HG02938 (cell line): ENCODE results near the gene SPDYC.
"Not testable (repeated sequence)": the region's sequence is repeated elsewhere in the genome, so short reads cannot be mapped to it uniquely, and the experiment has no call there.

Experiments used
- ATAC-seq: cut with Tn5 transposase; IDR thresholded peaks from one replicate; pipeline ENCODE4 v1.9.1; 2021; ENCODE audit warnings: mild to moderate bottlenecking, moderate library complexity; ENCODE audit not compliant: unreplicated experiment

SPDYC gene

GRCh38 chr11:65134240-65134951 lies 35.6 kb upstream of the SPDYC start, which contains the start of gene SYVN1:
Gene SYVN1, minus strand, starts transcription at chr11:65134519. Its CDS starts 918 bp downstream, at chr11:65133601.
- ATAC-seq, result peak; percentile 54

- ATAC-seq, result peak; percentile 73
Measured at GRCh38 chr11:65134952-65135632, 34.9 kb upstream of the SPDYC start.

GRCh38 chr11:65135633-65136145 lies 34.3 kb upstream of the SPDYC start:
- ATAC-seq, result no peak

- no peak for ATAC-seq
Measured at GRCh38 chr11:65136515-65137096, 33.4 kb upstream of the SPDYC start.

GRCh38 chr11:65141896-65142494 lies 28.0 kb upstream of the SPDYC start:
- ATAC-seq, result no peak

- no peak for ATAC-seq
Measured at GRCh38 chr11:65147352-65148075, 22.5 kb upstream of the SPDYC start.

GRCh38 chr11:65148657-65149056 lies 21.4 kb upstream of the SPDYC start:
- ATAC-seq, result no peak

- not testable (repeated sequence) for ATAC-seq
Measured at GRCh38 chr11:65150131-65150508, 19.9 kb upstream of the SPDYC start.

GRCh38 chr11:65150509-65151299 lies 19.3 kb upstream of the SPDYC start:
- ATAC-seq, result no peak

GRCh38 chr11:65151331-65151899 lies 18.6 kb upstream of the SPDYC start:
- no peak for ATAC-seq

- no peak for ATAC-seq
Measured at GRCh38 chr11:65152122-65152521, 17.9 kb upstream of the SPDYC start.

GRCh38 chr11:65156256-65156655 lies 13.8 kb upstream of the SPDYC start:
- no peak for ATAC-seq

- no peak for ATAC-seq
Measured at GRCh38 chr11:65156926-65157325, 13.1 kb upstream of the SPDYC start.

- no peak for ATAC-seq
Measured at GRCh38 chr11:65157336-65157735, 12.7 kb upstream of the SPDYC start.

- ATAC-seq, result no peak
Measured at GRCh38 chr11:65159012-65159411, 11.0 kb upstream of the SPDYC start.

GRCh38 chr11:65160643-65161042 lies 9.4 kb upstream of the SPDYC start:
- ATAC-seq, result no peak

- ATAC-seq, result no peak
Measured at GRCh38 chr11:65163684-65164083, 6.3 kb upstream of the SPDYC start.

- ATAC-seq, result no peak
Measured at GRCh38 chr11:65165410-65166317, 4.4 kb upstream of the SPDYC start.

- no peak for ATAC-seq
Measured at GRCh38 chr11:65166893-65167292, 3.1 kb upstream of the SPDYC start.
